A673 (cell line): Measurements from ENCODE around the gene ANKS3. TPM values are rescaled to one million over a fixed set of nuclear protein-coding genes. Genes with fewer than 3 reads are reported as not detected.

ENCODE experiments used
- BruUV-seq: library from RNA; stranded (reverse); fragments of 400-500 nt; replicated peaks from 2 replicates; lab custom pipeline; 2021; lab: Mats Ljungman, UMichigan
- CTCF ChIA-PET: fragments of 300-600 bp; sonication (Branson Sonifier 250); formaldehyde crosslinking; loops from one replicate; lab custom pipeline; 2022; ENCODE audit warnings: antibody characterized with exemption; lab: Charles Lee
- POLR2A ChIA-PET: fragments of 300-600 bp; sonication (Branson Sonifier 250); formaldehyde crosslinking; loops from one replicate; lab custom pipeline; 2022; ENCODE audit warnings: antibody characterized with exemption; ENCODE audit not compliant: low non-redundant PET; lab: Charles Lee
- DNase-seq: peaks from one replicate; pipeline ENCODE4 v3.0.0-alpha.2; 2015; ENCODE audit warnings: low spot score
- H3K27ac ChIP-seq: fragments of 200-600 bp; sonication (generic); 2 replicates; pipeline ENCODE4 v1.5.1; 2016; ENCODE audit warnings: mixed run types, low read depth, mild to moderate bottlenecking, mixed read lengths, antibody characterized with exemption, low read length; ENCODE audit not compliant: poor library complexity, severe bottlenecking
- H3K27me3 ChIP-seq: fragments of 200-600 bp; sonication (generic); replicated peaks from 2 replicates; pipeline ENCODE4 v1.6.1; 2017; ENCODE audit warnings: mixed run types, low read depth, mild to moderate bottlenecking, mixed read lengths, antibody characterized with exemption, low read length; ENCODE audit not compliant: insufficient read depth, poor library complexity
- H3K36me3 ChIP-seq: fragments of 200-600 bp; sonication (generic); 2 replicates; pipeline ENCODE4 v1.6.1; 2016; ENCODE audit warnings: mixed run types, mild to moderate bottlenecking, mixed read lengths, antibody characterized with exemption, low read length; ENCODE audit not compliant: insufficient read depth, poor library complexity, severe bottlenecking
- H3K4me1 ChIP-seq: fragments of 200-600 bp; sonication (generic); 2 replicates; pipeline ENCODE4 v1.6.1; 2017; ENCODE audit warnings: mixed run types, mild to moderate bottlenecking, mixed read lengths, antibody characterized with exemption, low read length; ENCODE audit not compliant: insufficient read depth, poor library complexity, severe bottlenecking
- H3K4me3 ChIP-seq: fragments of 200-600 bp; sonication (generic); 2 replicates; pipeline ENCODE4 v1.5.1; 2016; ENCODE audit warnings: low read depth, mixed run types, mild to moderate bottlenecking, mixed read lengths, low read length; ENCODE audit not compliant: poor library complexity, severe bottlenecking
- H3K9me3 ChIP-seq: fragments of 200-600 bp; sonication (generic); 2 replicates; pipeline ENCODE4 v1.6.1; 2016; ENCODE audit warnings: mixed run types, low read depth, mild to moderate bottlenecking, mixed read lengths, antibody characterized with exemption, low read length; ENCODE audit not compliant: poor library complexity, severe bottlenecking
- CTCF ChIP-seq: fragments of 300-800, 200-600 bp; sonication (generic); conservative IDR thresholded peaks from 2 replicates; pipeline ENCODE4 v1.5.1; 2017; ENCODE audit warnings: low read depth, mild to moderate bottlenecking, antibody characterized with exemption, low read length, moderate library complexity, mixed read lengths
- EZH2 ChIP-seq: fragments of 200-600 bp; sonication (generic); IDR thresholded peaks from 2 replicates; pipeline ENCODE4 v1.6.1; 2017; ENCODE audit warnings: borderline replicate concordance, low read depth, mild to moderate bottlenecking, mixed read lengths, antibody characterized with exemption, low read length; ENCODE audit not compliant: poor library complexity, severe bottlenecking
- intact Hi-C: fragments of 100-400 bp; cut with micrococcal nuclease; formaldehyde crosslinking; loops from one replicate; pipeline ENCODE4 v1.10.0; 2022; ENCODE audit not compliant: unreplicated experiment
- total RNA-seq: library from RNA; stranded (reverse); gene quantifications from 2 replicates; pipeline ENCODE4 v1.2.3, GENCODE V29; 2021

Gene ANKS3
- total RNA-seq, 1 experiment from 2014 or later = 26.9 TPM

GRCh38 chr16:4691666-4692412, 42.2 kb downstream of the ANKS3 start:
- POLR2A ChIA-PET = no interaction called here
- no TSS peak for BruUV-seq

GRCh38 chr16:4690946-4691665, 43.0 kb downstream of the ANKS3 start:
- POLR2A ChIA-PET = no interaction called here
- no peaks in the 10 kb centered on the region for H3K9me3 ChIP-seq
- no peak overlapping the region for H3K4me3 ChIP-seq
- CTCF ChIA-PET = no interaction called here
- H3K4me1 ChIP-seq = peaks cover 4% of the 10 kb centered on the region
- no TSS peak for BruUV-seq
- H3K36me3 ChIP-seq = no peaks in the 10 kb centered on the region
- no peaks in the 10 kb centered on the region for H3K27me3 ChIP-seq
- intact Hi-C loops = loop anchor here (10.0 kb wide), 1 partner anchor 264 kb away; the partner anchor contains the start of gene SEC14L5
- no peak for DNase-seq
- no peak overlapping the region for H3K27ac ChIP-seq
- TF ChIP-seq CTCF = no peak
- no peak for TF ChIP-seq EZH2

More at GRCh38 chr16:4691666-4692412, 42.2 kb downstream of the ANKS3 start:
- DNase-seq = no peak
- Histone ChIP-seq H3K9me3 (no peaks in the 10 kb centered on the region), H3K27me3 (no peaks in the 10 kb centered on the region), H3K4me3 (no peak overlapping the region), H3K4me1 (peaks cover 4% of the 10 kb centered on the region), H3K27ac (no peak overlapping the region), H3K36me3 (peaks cover 3% of the 10 kb centered on the region)
- TF ChIP-seq EZH2 (no peak), CTCF (no peak)
- intact Hi-C loops = loop anchor here (10.0 kb wide), 1 partner anchor 263 kb away; the partner anchor contains the start of gene SEC14L5
- CTCF ChIA-PET = no interaction called here

- no peak for DNase-seq
These were observed 44.0 kb downstream of the ANKS3 start for GRCh38 chr16:4689864-4690704.

More at GRCh38 chr16:4689864-4690704, 44.0 kb downstream of the ANKS3 start:
- peaks cover 4% of the 10 kb centered on the region for H3K4me1 ChIP-seq
- no peaks in the 10 kb centered on the region for H3K9me3 ChIP-seq
- intact Hi-C loops = loop anchor here (10.0 kb wide), 1 partner anchor 265 kb away; the partner anchor contains the start of gene SEC14L5
- no peak overlapping the region for H3K27ac ChIP-seq
- TF ChIP-seq EZH2 = no peak
- no peak for TF ChIP-seq CTCF
- POLR2A ChIA-PET = no interaction called here
- H3K4me3 ChIP-seq = no peak overlapping the region
- BruUV-seq = no TSS peak
- no peaks in the 10 kb centered on the region for H3K36me3 ChIP-seq
- no peaks in the 10 kb centered on the region for H3K27me3 ChIP-seq
- CTCF ChIA-PET = no interaction called here
